Measurements from ENCODE around the gene DNAH11. TPM values are rescaled to one million over a fixed set of nuclear protein-coding genes. Genes with fewer than 3 reads are reported as not detected.

The DNAH11 gene
- total and polyA plus RNA-seq, 2 donors (not counting 1 experiment from before 2014, with no cell fraction given), result 0.33 to 0.34 TPM

DNA sequence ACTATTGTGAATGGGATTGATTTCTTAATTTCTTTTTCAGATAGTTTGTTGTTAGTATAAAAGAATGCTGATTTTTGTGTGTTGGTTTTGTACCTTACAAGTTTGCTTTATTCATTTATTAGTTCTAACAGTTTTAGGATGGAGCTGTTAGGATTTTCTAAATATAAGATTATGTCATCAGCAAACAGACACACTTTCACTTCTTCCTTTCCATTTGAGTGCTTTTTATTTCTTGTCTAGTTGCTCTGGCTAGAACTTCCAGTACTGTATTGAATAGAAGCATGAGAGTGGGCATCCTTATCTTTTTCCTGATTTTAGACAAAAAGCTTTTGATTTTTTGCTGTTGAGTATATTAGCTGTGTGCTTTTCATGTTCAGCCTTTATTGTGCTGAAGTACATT lies 81.5 kb downstream of the DNAH11 start:
- Histone ChIP-seq H3K79me2 (ENCODE audit: control insufficient read depth, insufficient read depth, low read length) (no peaks in the 10 kb centered on the region), H3K9me3 (ENCODE audit: control insufficient read depth, insufficient read depth, low read depth, low read length) (no peaks in the 10 kb centered on the region), H4K20me1 (ENCODE audit: control insufficient read depth, extremely low read depth, insufficient read depth, low read length) (no peaks in the 10 kb centered on the region), H3K27me3 (ENCODE audit: control insufficient read depth, insufficient read depth, low read length) (no peaks in the 10 kb centered on the region), H3K9ac (ENCODE audit: insufficient read depth, low read length) (no peak overlapping the region), H3K36me3 (ENCODE audit: control insufficient read depth, insufficient read depth, low read length) (no peaks in the 10 kb centered on the region), H3K4me2 (ENCODE audit: extremely low read depth, insufficient read depth, low read length) (no peak overlapping the region), H3K27ac (ENCODE audit: insufficient read depth, low read length) (no peak overlapping the region), H3K4me1 (ENCODE audit: control insufficient read depth, extremely low read depth, insufficient read depth, low read length) (no peaks in the 10 kb centered on the region), H2AFZ (ENCODE audit: low read length) (no peak overlapping the region), H3K4me3 (replicated peaks in 1 of 4; ENCODE audit: control extremely low read depth in 1 of 4, insufficient read depth in 1 of 4, low read depth in 3 of 4, low read length in 4 of 4) (no peak overlapping the region)
- TF ChIP-seq EZH2 (IDR thresholded peaks at IDR 0.05; ENCODE audit: low read length, missing control alignments), result no peak
- TF ChIP-seq, protein P1, sequence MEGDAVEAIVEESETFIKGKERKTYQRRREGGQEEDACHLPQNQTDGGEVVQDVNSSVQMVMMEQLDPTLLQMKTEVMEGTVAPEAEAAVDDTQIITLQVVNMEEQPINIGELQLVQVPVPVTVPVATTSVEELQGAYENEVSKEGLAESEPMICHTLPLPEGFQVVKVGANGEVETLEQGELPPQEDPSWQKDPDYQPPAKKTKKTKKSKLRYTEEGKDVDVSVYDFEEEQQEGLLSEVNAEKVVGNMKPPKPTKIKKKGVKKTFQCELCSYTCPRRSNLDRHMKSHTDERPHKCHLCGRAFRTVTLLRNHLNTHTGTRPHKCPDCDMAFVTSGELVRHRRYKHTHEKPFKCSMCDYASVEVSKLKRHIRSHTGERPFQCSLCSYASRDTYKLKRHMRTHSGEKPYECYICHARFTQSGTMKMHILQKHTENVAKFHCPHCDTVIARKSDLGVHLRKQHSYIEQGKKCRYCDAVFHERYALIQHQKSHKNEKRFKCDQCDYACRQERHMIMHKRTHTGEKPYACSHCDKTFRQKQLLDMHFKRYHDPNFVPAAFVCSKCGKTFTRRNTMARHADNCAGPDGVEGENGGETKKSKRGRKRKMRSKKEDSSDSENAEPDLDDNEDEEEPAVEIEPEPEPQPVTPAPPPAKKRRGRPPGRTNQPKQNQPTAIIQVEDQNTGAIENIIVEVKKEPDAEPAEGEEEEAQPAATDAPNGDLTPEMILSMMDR (conservative IDR thresholded peaks at IDR 0.05 in 1 of 2, IDR thresholded peaks at IDR 0.05 in 1 of 2; ENCODE audit: low read depth in 1 of 2, low read length in 2 of 2), result no peak
- DNase-seq (ENCODE audit: low read depth in 2 of 2), result no peak

GRCh38 chr7:21636694-21637093 lies 93.9 kb downstream of the DNAH11 start:
- no peak for TF ChIP-seq EZH2 (IDR thresholded peaks at IDR 0.05; ENCODE audit: low read length, missing control alignments)
- TF ChIP-seq, protein P1 (conservative IDR thresholded peaks at IDR 0.05 in 1 of 2, IDR thresholded peaks at IDR 0.05 in 1 of 2; ENCODE audit: low read depth in 1 of 2, low read length in 2 of 2), result no peak
- Histone ChIP-seq H3K9me3 (ENCODE audit: control insufficient read depth, insufficient read depth, low read depth, low read length) (no peaks in the 10 kb centered on the region), H3K79me2 (ENCODE audit: control insufficient read depth, insufficient read depth, low read length) (no peaks in the 10 kb centered on the region), H2AFZ (ENCODE audit: low read length) (no peak overlapping the region), H3K4me3 (replicated peaks in 1 of 4; ENCODE audit: control extremely low read depth in 1 of 4, insufficient read depth in 1 of 4, low read depth in 3 of 4, low read length in 4 of 4) (no peak overlapping the region), H3K4me1 (ENCODE audit: control insufficient read depth, extremely low read depth, insufficient read depth, low read length) (no peaks in the 10 kb centered on the region), H3K27me3 (ENCODE audit: control insufficient read depth, insufficient read depth, low read length) (no peaks in the 10 kb centered on the region), H3K4me2 (ENCODE audit: extremely low read depth, insufficient read depth, low read length) (no peak overlapping the region), H4K20me1 (ENCODE audit: control insufficient read depth, extremely low read depth, insufficient read depth, low read length) (no peaks in the 10 kb centered on the region), H3K27ac (ENCODE audit: insufficient read depth, low read length) (no peak overlapping the region), H3K36me3 (ENCODE audit: control insufficient read depth, insufficient read depth, low read length) (no peaks in the 10 kb centered on the region), H3K9ac (ENCODE audit: insufficient read depth, low read length) (no peak overlapping the region)
- DNase-seq (ENCODE audit: low read depth in 2 of 2), result no peak

- no peak overlapping the region for H3K27ac ChIP-seq (ENCODE audit: insufficient read depth, low read length)
- no peak overlapping the region for H3K9ac ChIP-seq (ENCODE audit: insufficient read depth, low read length)
- H2AFZ ChIP-seq (ENCODE audit: low read length), result no peak overlapping the region
- H3K4me1 ChIP-seq (ENCODE audit: control insufficient read depth, extremely low read depth, insufficient read depth, low read length), result no peaks in the 10 kb centered on the region
- no peak overlapping the region for H3K4me2 ChIP-seq (ENCODE audit: extremely low read depth, insufficient read depth, low read length)
- H3K9me3 ChIP-seq (ENCODE audit: control insufficient read depth, insufficient read depth, low read depth, low read length), result no peaks in the 10 kb centered on the region
- H3K36me3 ChIP-seq (ENCODE audit: control insufficient read depth, insufficient read depth, low read length), result no peaks in the 10 kb centered on the region
- no peak overlapping the region for H3K4me3 ChIP-seq (replicated peaks in 1 of 4; ENCODE audit: control extremely low read depth in 1 of 4, insufficient read depth in 1 of 4, low read depth in 3 of 4, low read length in 4 of 4)
- H3K27me3 ChIP-seq (ENCODE audit: control insufficient read depth, insufficient read depth, low read length), result no peaks in the 10 kb centered on the region
- TF ChIP-seq EZH2 (IDR thresholded peaks at IDR 0.05; ENCODE audit: low read length, missing control alignments), result no peak
- TF ChIP-seq, protein P1 (conservative IDR thresholded peaks at IDR 0.05 in 1 of 2, IDR thresholded peaks at IDR 0.05 in 1 of 2; ENCODE audit: low read depth in 1 of 2, low read length in 2 of 2), result no peak
- no peaks in the 10 kb centered on the region for H4K20me1 ChIP-seq (ENCODE audit: control insufficient read depth, extremely low read depth, insufficient read depth, low read length)
- no peaks in the 10 kb centered on the region for H3K79me2 ChIP-seq (ENCODE audit: control insufficient read depth, insufficient read depth, low read length)
- DNase-seq (ENCODE audit: low read depth in 2 of 2), result no peak
Observed at GRCh38 chr7:21639206-21639868, 96.5 kb downstream of the DNAH11 start.

Measured in fibroblast of lung (primary cell).